ENCODE results near the gene KDM4B. TPM values are rescaled to one million over a fixed set of nuclear protein-coding genes. Genes with fewer than 3 reads are reported as not detected.

The KDM4B gene
- total RNA-seq, 2 donors from 2014 or later, result 33.8 to 83.5 TPM

GRCh38 chr19:5036698-5037563 is 68.0 kb downstream of the KDM4B start:
- no peaks in the 10 kb centered on the region for H3K27me3 Mint-ChIP-seq
- no peaks in the 10 kb centered on the region for H3K4me1 Mint-ChIP-seq
- no peak overlapping the region for H3K4me3 Mint-ChIP-seq
- no peaks in the 10 kb centered on the region for H3K9me3 Mint-ChIP-seq
- ATAC-seq (replicated peaks), result no peak
- H3K27ac Mint-ChIP-seq, result no peak overlapping the region
- H3K36me3 Mint-ChIP-seq (ENCODE audit: low read depth), result peaks cover 22% of the 10 kb centered on the region

DNA sequence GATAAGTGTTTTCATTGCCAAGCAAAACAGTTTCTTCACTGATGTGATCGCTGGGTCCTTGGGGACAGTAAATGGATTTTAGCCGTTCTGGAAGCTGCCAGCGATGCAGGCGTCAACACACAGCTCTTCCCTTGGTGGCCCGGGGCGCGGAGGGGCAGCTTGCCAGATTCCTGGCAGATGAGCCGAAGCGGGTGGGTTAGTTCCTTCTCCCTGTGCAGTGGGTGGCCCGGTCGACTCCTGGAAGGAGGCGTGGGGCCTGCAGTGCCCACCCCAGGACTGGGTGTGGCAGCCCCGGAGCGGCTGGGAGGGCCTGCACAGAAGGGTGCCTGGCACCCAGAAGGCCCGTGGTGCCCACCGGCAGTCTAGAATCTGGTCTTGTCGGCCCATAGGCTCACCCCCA is 69.0 kb downstream of the KDM4B start:
- Mint-ChIP-seq H3K9me3 (no peaks in the 10 kb centered on the region), H3K27me3 (no peaks in the 10 kb centered on the region), H3K27ac (no peak overlapping the region), H3K4me3 (no peak overlapping the region), H3K36me3 (ENCODE audit: low read depth) (peaks cover 32% of the 10 kb centered on the region), H3K4me1 (no peaks in the 10 kb centered on the region)
- ATAC-seq (replicated peaks), result no peak

DNA sequence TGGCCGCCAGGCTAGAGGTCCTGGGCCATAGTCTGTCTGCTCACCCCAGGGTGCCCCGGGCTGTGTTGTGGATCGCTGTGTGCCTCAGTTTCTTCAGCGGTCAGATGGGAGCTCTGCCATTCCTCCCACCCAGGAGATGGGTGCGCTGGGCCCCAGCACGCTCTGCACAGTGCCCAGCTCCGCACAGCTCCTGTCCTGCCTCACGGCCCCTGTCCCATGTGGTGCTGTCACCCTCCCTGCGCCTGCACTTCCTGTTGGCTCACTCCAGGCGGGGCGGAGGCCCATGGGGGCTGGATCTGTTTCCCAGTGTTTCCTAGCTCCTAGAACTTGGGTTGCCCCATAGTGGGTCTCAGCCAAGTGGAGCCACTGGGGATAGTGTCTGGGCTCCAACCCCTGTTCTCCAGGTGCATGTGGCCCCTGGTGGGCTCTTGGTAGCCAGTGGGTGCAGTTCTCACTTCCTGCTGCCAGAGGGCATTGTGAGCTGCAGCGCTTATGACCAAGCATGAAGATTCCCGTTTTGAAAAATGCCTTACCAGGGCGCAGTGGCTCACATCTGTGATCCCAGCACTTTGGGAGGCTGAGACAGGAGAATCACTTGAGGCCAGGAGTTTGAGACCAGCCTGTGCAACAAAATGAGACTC is 69.8 kb downstream of the KDM4B start:
- no peaks in the 10 kb centered on the region for H3K4me1 Mint-ChIP-seq
- no peaks in the 10 kb centered on the region for H3K9me3 Mint-ChIP-seq
- no peak overlapping the region for H3K4me3 Mint-ChIP-seq
- peaks cover 31% of the 10 kb centered on the region for H3K36me3 Mint-ChIP-seq (ENCODE audit: low read depth)
- H3K27ac Mint-ChIP-seq, result no peak overlapping the region
- no peak for ATAC-seq (replicated peaks)
- H3K27me3 Mint-ChIP-seq, result no peaks in the 10 kb centered on the region

DNA sequence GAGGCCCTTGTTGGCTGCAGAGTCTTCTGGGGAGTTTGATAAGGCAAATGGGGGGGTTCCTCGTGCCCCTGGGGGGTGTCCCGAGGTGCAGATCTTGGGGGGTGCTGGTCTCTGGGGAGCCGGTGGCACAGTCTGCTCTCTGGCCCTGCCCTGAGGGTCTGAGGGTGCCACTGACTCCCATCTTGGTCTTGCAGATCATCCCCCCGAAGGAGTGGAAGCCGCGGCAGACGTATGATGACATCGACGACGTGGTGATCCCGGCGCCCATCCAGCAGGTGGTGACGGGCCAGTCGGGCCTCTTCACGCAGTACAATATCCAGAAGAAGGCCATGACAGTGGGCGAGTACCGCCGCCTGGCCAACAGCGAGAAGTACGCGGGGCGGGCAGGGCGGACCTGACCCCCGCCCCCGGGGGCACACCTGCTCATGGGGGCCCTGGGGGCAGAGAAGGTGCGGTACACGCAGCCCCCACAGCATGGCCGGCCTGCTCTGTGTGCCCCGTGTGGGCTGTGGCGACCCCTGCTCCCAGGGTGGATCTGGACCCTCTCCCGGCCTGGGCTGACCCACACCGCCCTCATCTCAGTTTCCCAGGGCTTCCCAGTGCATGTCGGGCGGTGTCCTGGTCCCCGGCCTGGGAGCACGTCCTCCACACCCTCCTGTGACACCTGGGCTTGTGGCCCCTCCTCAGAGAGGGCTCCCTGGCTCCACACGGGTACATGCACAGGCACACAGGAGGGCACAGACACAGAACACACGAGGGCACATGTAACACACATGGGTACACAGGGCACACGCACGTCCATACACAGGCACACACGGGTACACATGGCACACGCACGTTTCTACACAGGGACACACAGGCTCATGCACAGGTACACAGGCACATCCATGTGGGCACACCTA is 71.0 kb downstream of the KDM4B start:
- H3K4me3 Mint-ChIP-seq, result no peak overlapping the region
- H3K27ac Mint-ChIP-seq, result no peak overlapping the region
- peaks cover 20% of the 10 kb centered on the region for H3K36me3 Mint-ChIP-seq (ENCODE audit: low read depth)
- H3K9me3 Mint-ChIP-seq, result no peaks in the 10 kb centered on the region
- no peaks in the 10 kb centered on the region for H3K27me3 Mint-ChIP-seq
- no peak for ATAC-seq (replicated peaks)
- H3K4me1 Mint-ChIP-seq, result peaks cover 4% of the 10 kb centered on the region

GRCh38 chr19:5040544-5041167 is 71.7 kb downstream of the KDM4B start:
- Mint-ChIP-seq H3K4me3 (no peak overlapping the region), H3K27ac (no peak overlapping the region)
- ATAC-seq (replicated peaks), result no peak

GRCh38 chr19:5041168-5041912 is 72.4 kb downstream of the KDM4B start:
- no peak for ATAC-seq (replicated peaks)
- no peak overlapping the region for H3K4me3 Mint-ChIP-seq
- peaks cover 4% of the 10 kb centered on the region for H3K4me1 Mint-ChIP-seq
- no peak overlapping the region for H3K27ac Mint-ChIP-seq
- no peaks in the 10 kb centered on the region for H3K9me3 Mint-ChIP-seq
- H3K36me3 Mint-ChIP-seq (ENCODE audit: low read depth), result peaks cover 15% of the 10 kb centered on the region
- H3K27me3 Mint-ChIP-seq, result no peaks in the 10 kb centered on the region

More at GRCh38 chr19:5040544-5041167, 71.7 kb downstream of the KDM4B start:
- peaks cover 4% of the 10 kb centered on the region for H3K4me1 Mint-ChIP-seq
- no peaks in the 10 kb centered on the region for H3K27me3 Mint-ChIP-seq
- H3K9me3 Mint-ChIP-seq, result no peaks in the 10 kb centered on the region
- peaks cover 15% of the 10 kb centered on the region for H3K36me3 Mint-ChIP-seq (ENCODE audit: low read depth)

- Mint-ChIP-seq H3K27me3 (no peaks in the 10 kb centered on the region), H3K36me3 (ENCODE audit: low read depth) (peaks cover 19% of the 10 kb centered on the region), H3K4me1 (peaks cover 4% of the 10 kb centered on the region), H3K4me3 (no peak overlapping the region), H3K27ac (no peak overlapping the region), H3K9me3 (no peaks in the 10 kb centered on the region)
- ATAC-seq (replicated peaks), result no peak
Measured at GRCh38 chr19:5041913-5042187, 72.9 kb downstream of the KDM4B start.

- H3K36me3 Mint-ChIP-seq (ENCODE audit: low read depth), result peaks cover 24% of the 10 kb centered on the region
- H3K27me3 Mint-ChIP-seq, result no peaks in the 10 kb centered on the region
- H3K27ac Mint-ChIP-seq, result no peak overlapping the region
- H3K9me3 Mint-ChIP-seq, result no peaks in the 10 kb centered on the region
- H3K4me1 Mint-ChIP-seq, result peaks cover 4% of the 10 kb centered on the region
- H3K4me3 Mint-ChIP-seq, result no peak overlapping the region
- peak; percentile 9 for ATAC-seq (replicated peaks)
Measured at GRCh38 chr19:5042556-5042955, 73.6 kb downstream of the KDM4B start.

DNA sequence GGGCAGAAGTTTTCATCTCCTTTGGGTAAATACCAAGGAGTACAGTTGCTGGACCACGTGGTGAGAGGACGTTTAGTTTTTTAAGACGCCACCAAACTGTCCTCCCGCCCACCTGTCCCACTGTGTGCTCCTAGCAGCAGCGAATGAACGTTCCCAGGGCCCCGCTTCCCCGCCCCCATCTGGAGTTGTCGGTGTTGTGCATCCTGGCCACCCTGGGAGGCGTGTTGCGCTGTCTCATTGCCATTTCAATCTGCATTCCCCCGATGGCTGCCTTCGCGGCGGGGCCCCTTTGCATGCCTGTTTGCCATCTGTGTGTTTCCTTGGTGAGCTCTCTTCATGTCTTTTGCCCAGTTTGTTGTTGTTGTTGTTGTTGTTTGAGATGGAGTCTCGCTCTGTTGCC is 76.1 kb downstream of the KDM4B start:
- Mint-ChIP-seq H3K36me3 (ENCODE audit: low read depth) (peaks cover 24% of the 10 kb centered on the region), H3K9me3 (no peaks in the 10 kb centered on the region), H3K27me3 (no peaks in the 10 kb centered on the region), H3K4me1 (peaks cover 4% of the 10 kb centered on the region), H3K27ac (no peak overlapping the region), H3K4me3 (no peak overlapping the region)
- ATAC-seq (replicated peaks), result no peak

GRCh38 chr19:5045956-5046338 is 77.0 kb downstream of the KDM4B start:
- Mint-ChIP-seq H3K36me3 (ENCODE audit: low read depth) (peaks cover 24% of the 10 kb centered on the region), H3K4me1 (peaks cover 4% of the 10 kb centered on the region), H3K27ac (no peak overlapping the region), H3K27me3 (no peaks in the 10 kb centered on the region), H3K9me3 (no peaks in the 10 kb centered on the region), H3K4me3 (no peak overlapping the region)
- ATAC-seq (replicated peaks), result no peak

- Mint-ChIP-seq H3K27ac (no peak overlapping the region), H3K9me3 (no peaks in the 10 kb centered on the region), H3K27me3 (no peaks in the 10 kb centered on the region), H3K36me3 (ENCODE audit: low read depth) (peaks cover 24% of the 10 kb centered on the region), H3K4me1 (peaks cover 4% of the 10 kb centered on the region), H3K4me3 (no peak overlapping the region)
- no peak for ATAC-seq (replicated peaks)
Measured at GRCh38 chr19:5046339-5047039, 77.6 kb downstream of the KDM4B start.

DNA sequence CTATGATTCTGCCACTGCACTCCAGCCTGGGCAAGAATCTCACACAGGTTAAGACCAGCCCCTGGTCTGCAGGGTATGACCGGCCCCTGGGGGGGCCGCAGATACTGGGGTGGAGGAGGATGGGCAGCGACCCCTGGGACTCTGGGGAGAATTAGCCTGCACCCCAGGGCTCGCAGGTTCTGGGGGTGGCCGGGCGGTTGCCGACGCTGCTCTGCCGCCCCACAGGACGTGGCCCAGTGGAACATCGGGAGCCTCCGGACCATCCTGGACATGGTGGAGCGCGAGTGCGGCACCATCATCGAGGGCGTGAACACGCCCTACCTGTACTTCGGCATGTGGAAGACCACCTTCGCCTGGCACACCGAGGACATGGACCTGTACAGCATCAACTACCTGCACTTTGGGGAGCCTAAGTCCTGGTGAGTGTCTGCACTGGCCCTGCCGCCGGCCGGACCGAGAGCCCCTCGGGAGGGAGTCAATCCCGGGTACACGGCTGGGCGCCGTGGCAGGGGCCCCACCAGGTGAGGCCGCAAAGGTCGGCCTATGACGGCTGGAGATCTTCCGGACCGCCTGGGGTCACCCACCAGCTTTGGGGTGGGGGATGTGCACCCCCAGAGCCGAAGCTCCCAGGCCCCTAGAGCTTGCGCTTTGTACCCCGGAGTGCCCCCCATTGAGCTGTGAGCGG is 78.5 kb downstream of the KDM4B start:
- H3K9me3 Mint-ChIP-seq, result no peaks in the 10 kb centered on the region
- no peak overlapping the region for H3K4me3 Mint-ChIP-seq
- no peak overlapping the region for H3K27ac Mint-ChIP-seq
- H3K36me3 Mint-ChIP-seq (ENCODE audit: low read depth), result peaks cover 17% of the 10 kb centered on the region
- H3K27me3 Mint-ChIP-seq, result no peaks in the 10 kb centered on the region
- peaks cover 4% of the 10 kb centered on the region for H3K4me1 Mint-ChIP-seq
- no peak for ATAC-seq (replicated peaks)

All from activated T-helper 17 cell treated with anti-CD3 and anti-CD28 coated beads, Interleukin-2, amount 50 U/mL, for 72 hours (primary cell).